GM12878 (cell line): Measurements from ENCODE around the gene DNAH3. TPM values are rescaled to one million over a fixed set of nuclear protein-coding genes. Genes with fewer than 3 reads are reported as not detected.

Source experiments
- ATAC-seq: fragments of 200-7000 bp; cut with Tn5 transposase; 3 replicates; pipeline ENCODE4 v1.9.1; 2020; ENCODE audit warnings: mild to moderate bottlenecking, moderate library complexity
- BruUV-seq: library from RNA; stranded (reverse); fragments of 400-500 nt; replicated peaks from 2 replicates; lab custom pipeline; 2021; lab: Mats Ljungman, UMichigan
- CTCF ChIA-PET: fragments of 300-600 bp; sonication (Branson Sonifier 250); formaldehyde crosslinking; extraction: SDS; loops from one replicate; lab custom pipeline; 2021; ENCODE audit warnings: inconsistent platforms; lab: Yijun Ruan, JAX
- POLR2A ChIA-PET: fragments of 350-600 bp; formaldehyde crosslinking; extraction: SDS; loops from one replicate; lab custom pipeline; 2021; ENCODE audit warnings: inconsistent platforms; lab: Charles Lee
- RAD21 ChIA-PET: fragments of 300-600 bp; sonication (Branson Sonifier 250); formaldehyde crosslinking; loops from one replicate; lab custom pipeline; 2023; ENCODE audit warnings: antibody characterized with exemption; ENCODE audit not compliant: unreplicated experiment; lab: Charles Lee
- SMC1A ChIA-PET: fragments of 300-600 bp; sonication (Branson Sonifier 250); formaldehyde crosslinking; loops from one replicate; lab custom pipeline; 2023; ENCODE audit not compliant: unreplicated experiment, uncharacterized antibody; lab: Charles Lee
- DNase-seq: peaks from one replicate; pipeline ENCODE4 v3.0.0-alpha.2; 2011; ENCODE audit warnings: low read depth, low spot score
- FAIRE-seq: peaks from 3 replicates; lab custom pipeline; 2011; peaks lifted over from hg19 to GRCh38; lab: Jason Lieb, UNC
- H2AFZ ChIP-seq: 2 replicates; pipeline ENCODE4 v1.6.0; 2011; ENCODE audit warnings: low read depth, low read length, control low read depth; ENCODE audit not compliant: control insufficient read depth
- H3K27ac ChIP-seq: 2 replicates; pipeline ENCODE4 v1.5.1; 2011; ENCODE audit warnings: control low read depth; ENCODE audit not compliant: control insufficient read depth, insufficient read depth
- H3K27me3 ChIP-seq, 2 experiments: replicated peaks in 1 of 2; 2 replicates each; pipeline versions ENCODE4 v1.6.0 to v1.6.1; 2011; ENCODE audit warnings: low read length in 1 of 2; ENCODE audit not compliant: control insufficient read depth in 2 of 2, insufficient read depth in 2 of 2
- H3K36me3 ChIP-seq, 2 experiments: 2 replicates each; pipeline ENCODE4 v1.5.1; 2011; ENCODE audit warnings: low read length in 1 of 2; ENCODE audit not compliant: control insufficient read depth in 2 of 2, insufficient read depth in 2 of 2
- H3K4me1 ChIP-seq: 2 replicates; pipeline ENCODE4 v1.6.1; 2011; ENCODE audit warnings: mild to moderate bottlenecking, low read length, moderate library complexity, mixed read lengths; ENCODE audit not compliant: control insufficient read depth, insufficient read depth
- H3K4me2 ChIP-seq: 2 replicates; pipeline ENCODE4 v1.6.0; 2011; ENCODE audit warnings: control low read depth; ENCODE audit not compliant: control insufficient read depth, insufficient read depth
- H3K4me3 ChIP-seq: fragments of 200-600 bp; sonication (generic); 2 replicates; pipeline ENCODE4 v1.5.1; 2016
- H3K79me2 ChIP-seq: 2 replicates; pipeline ENCODE4 v1.6.0; 2011; ENCODE audit warnings: low read length; ENCODE audit not compliant: control insufficient read depth, insufficient read depth
- H3K9ac ChIP-seq: 2 replicates; pipeline ENCODE4 v1.8.0; 2011; ENCODE audit warnings: low read length, control low read depth, mixed read lengths; ENCODE audit not compliant: control insufficient read depth, insufficient read depth
- H3K9me3 ChIP-seq: replicated peaks from 3 replicates; pipeline ENCODE4 v1.5.1; 2011; ENCODE audit warnings: mild to moderate bottlenecking, low read length; ENCODE audit not compliant: control insufficient read depth, insufficient read depth
- H4K20me1 ChIP-seq: 2 replicates; pipeline ENCODE4 v1.6.0; 2011; ENCODE audit not compliant: control insufficient read depth, insufficient read depth
- FOXM1 ChIP-seq: IDR thresholded peaks from 2 replicates; pipeline ENCODE4 v1.6.1; 2012; ENCODE audit warnings: low read depth, mild to moderate bottlenecking, inconsistent platforms, low read length, moderate library complexity
- IKZF2 ChIP-seq, 2 experiments: fragments of 450-650 bp; IDR thresholded peaks; 2 replicates each; pipeline ENCODE4 v1.6.1; 2017; ENCODE audit warnings: mild to moderate bottlenecking in 2 of 2, moderate library complexity in 2 of 2
- KAT2A ChIP-seq: conservative IDR thresholded peaks from 2 replicates; pipeline ENCODE4 v1.6.1; 2011; ENCODE audit warnings: low read depth, low read length; ENCODE audit not compliant: control insufficient read depth
- LARP7 ChIP-seq: fragments of 450-650 bp; IDR thresholded peaks from 2 replicates; pipeline ENCODE4 v1.6.1; 2017; ENCODE audit warnings: mild to moderate bottlenecking
- MTA3 ChIP-seq: IDR thresholded peaks from 2 replicates; pipeline ENCODE4 v1.6.1; 2012; ENCODE audit warnings: low read length, inconsistent platforms, borderline replicate concordance
- NFXL1 ChIP-seq: fragments of 450-650 bp; IDR thresholded peaks from 2 replicates; pipeline ENCODE4 v1.6.1; 2017; ENCODE audit warnings: antibody characterized with exemption, mild to moderate bottlenecking, borderline replicate concordance
- NFYB ChIP-seq: IDR thresholded peaks from 2 replicates; pipeline ENCODE4 v1.6.1; 2011; ENCODE audit warnings: low read depth, mild to moderate bottlenecking, low read length, improper control_type of control experiment, moderate library complexity; ENCODE audit not compliant: insufficient read depth
- NR2F1 ChIP-seq: fragments of 450-650 bp; conservative IDR thresholded peaks from 2 replicates; pipeline ENCODE4 v1.6.1; 2017; ENCODE audit warnings: mild to moderate bottlenecking
- PAX8 ChIP-seq: fragments of 450-650 bp; IDR thresholded peaks from 2 replicates; pipeline ENCODE4 v1.6.1; 2017; ENCODE audit warnings: mild to moderate bottlenecking, moderate library complexity
- RFX5 ChIP-seq: IDR thresholded peaks from 2 replicates; pipeline ENCODE4 v1.6.1; 2011; ENCODE audit warnings: low read depth, low read length, improper control_type of control experiment
- SMAD5 ChIP-seq: IDR thresholded peaks from 2 replicates; pipeline ENCODE4 v1.6.1; 2016; ENCODE audit warnings: antibody characterized with exemption, low read depth
- SUZ12 ChIP-seq: fragments of 200-600 bp; sonication (generic); IDR thresholded peaks from one replicate; pipeline ENCODE4 v1.6.1; 2018; ENCODE audit warnings: antibody characterized with exemption, mild to moderate bottlenecking; ENCODE audit not compliant: unreplicated experiment
- YY1 ChIP-seq: IDR thresholded peaks from 2 replicates; pipeline ENCODE4 v1.6.1; 2011; ENCODE audit warnings: low read depth, mild to moderate bottlenecking, low read length
- ZBED1 ChIP-seq: IDR thresholded peaks from 2 replicates; pipeline ENCODE4 v1.6.1; 2016; ENCODE audit warnings: borderline replicate concordance
- ZNF384 ChIP-seq: IDR thresholded peaks from 2 replicates; pipeline ENCODE4 v1.6.1; 2012; ENCODE audit warnings: low read depth, mild to moderate bottlenecking, low read length, improper control_type of control experiment, borderline replicate concordance
- ZNF622 ChIP-seq: fragments of 450-650 bp; IDR thresholded peaks from 2 replicates; pipeline ENCODE4 v1.6.1; 2017; ENCODE audit warnings: mild to moderate bottlenecking, inconsistent platforms
- WGBS: methylation state at CpG from one replicate; pipeline ENCODE4 v1.1.6; 2016; ENCODE audit warnings: low lambda C conversion rate; ENCODE audit not compliant: insufficient replicate concordance, insufficient coverage; ENCODE audit errors: missing lambda C conversion rate; 5-methylcytosine and 5-hydroxymethylcytosine counted together
- in situ Hi-C: fragments of 300-500 bp; cut with MboI; formaldehyde crosslinking; loops from 9 replicates; pipeline ENCODE4 v1.14.3; 2018; ENCODE audit warnings: mixed read lengths
- intact Hi-C: fragments of 100-400 bp; cut with micrococcal nuclease; formaldehyde crosslinking; loops from one replicate; pipeline ENCODE4 v1.14.2; 2022; ENCODE audit not compliant: unreplicated experiment
- polyA plus RNA-seq, 11 experiments: library from polyadenylated mRNA; depleted of rRNA in 4 of 11; unstranded in 6 of 11; stranded (reverse) in 5 of 11; fragments of >200 nt; fragmentation: Nextera tagmentation in 4 of 11; fragmentation: Illumina TruSeq in 1 of 11; extraction: Ambion mirVana in 4 of 11; extraction: Trizol in 1 of 11; gene quantifications; 1 replicate in 1 of 11; 2 replicates in 10 of 11; pipeline versions ENCODE4 v1.2.1 to v1.2.3, GENCODE V29; 2011 to 2016; ENCODE audit warnings: inconsistent platforms in 2 of 11, missing spikeins in 2 of 11, low read depth in 1 of 11
- total RNA-seq, 4 experiments: library from RNA; depleted of rRNA in 3 of 4; stranded (reverse); fragments of >200 nt in 3 of 4; fragmentation: Illumina TruSeq in 1 of 4; extraction: Trizol in 1 of 4; gene quantifications; 2 replicates each; pipeline versions ENCODE4 v1.2.1 to v1.2.3, GENCODE V29; 2013 to 2021
- TF ChIP-seq, protein P1 (sequence below): fragments of 450-650 bp; IDR thresholded peaks from 2 replicates; pipeline ENCODE4 v1.6.1; 2018; ENCODE audit warnings: mild to moderate bottlenecking, low read depth, moderate library complexity; ENCODE audit not compliant: partially characterized antibody
- TF ChIP-seq, protein P2 (sequence below): IDR thresholded peaks from 2 replicates; pipeline ENCODE4 v1.6.1; 2011; ENCODE audit warnings: low read depth, mild to moderate bottlenecking, low read length, moderate library complexity, borderline replicate concordance; ENCODE audit errors: extremely low read depth
- TF ChIP-seq, protein P3 (sequence below): IDR thresholded peaks from 2 replicates; pipeline ENCODE4 v1.6.1; 2012; ENCODE audit warnings: improper control_type of control experiment, low read depth, low read length; ENCODE audit not compliant: insufficient replicate concordance

The DNAH3 gene
- total and polyA plus RNA-seq, 10 of the 15 experiments (the other 5 are each of a cell fraction or from before 2014, with no cell fraction given), result under 0.01 to 0.04 (median 0.04) TPM; not detected in 5

DNA sequence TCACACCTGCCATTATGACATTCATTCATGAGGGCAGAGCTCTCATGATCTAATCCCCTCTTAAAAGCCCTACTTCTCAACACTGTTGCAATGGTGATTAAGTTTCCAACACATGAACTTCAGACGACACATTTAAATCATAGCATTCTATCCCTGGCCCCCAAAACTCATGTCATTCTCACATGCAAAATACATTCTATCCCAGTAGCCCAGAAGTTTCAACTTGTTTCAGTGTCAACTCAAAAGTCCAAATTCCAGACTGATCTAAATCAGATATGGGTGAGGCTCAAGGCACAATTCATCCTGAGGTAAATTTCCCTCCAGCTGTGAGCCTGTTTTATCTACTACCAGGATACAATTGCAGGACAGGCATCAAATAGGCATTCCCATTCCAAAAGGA lies 224.9 kb downstream of the DNAH3 start:
- H3K4me1 ChIP-seq, result no peaks in the 10 kb centered on the region
- POLR2A ChIA-PET, result no interaction called here
- no peaks in the 10 kb centered on the region for H3K79me2 ChIP-seq
- H3K4me2 ChIP-seq, result no peak overlapping the region
- intact Hi-C loops (no loop called here), in situ Hi-C loops (no loop called here)
- ATAC-seq, result no peak
- no peak overlapping the region for H3K9ac ChIP-seq
- 95% methylated on average over 1 of the region's 1 CpG for WGBS
- FAIRE-seq, result no peak
- CTCF ChIA-PET, result no interaction called here
- H3K9me3 ChIP-seq, result no peaks in the 10 kb centered on the region
- RAD21 ChIA-PET, result no interaction called here
- H3K27ac ChIP-seq, result no peak overlapping the region
- 0 out of 4 replicates have a peak, but pooled peaks cover 0 to 4% of the 10 kb centered on the region in 2 experiments for H3K36me3 ChIP-seq
- H2AFZ ChIP-seq, result no peak overlapping the region
- SMC1A ChIA-PET, result no interaction called here
- no peaks in the 10 kb centered on the region for H3K27me3 ChIP-seq
- no peak overlapping the region for H3K4me3 ChIP-seq
- no TSS peak for BruUV-seq
- no peak for DNase-seq
- no peaks in the 10 kb centered on the region for H4K20me1 ChIP-seq
- TF ChIP-seq ZBED1 (no peak), FOXM1 (no peak), MTA3 (no peak), RFX5 (no peak), LARP7 (no peak), SUZ12 (no peak), NFYB (no peak), PAX8 (no peak), NFXL1 (no peak), NR2F1 (no peak), YY1 (no peak), SMAD5 (no peak), ZNF384 (no peak), KAT2A (no peak), ZNF622 (no peak), IKZF2 (IDR thresholded peaks at IDR 0.05) (no peak)
- TF ChIP-seq, protein P1, sequence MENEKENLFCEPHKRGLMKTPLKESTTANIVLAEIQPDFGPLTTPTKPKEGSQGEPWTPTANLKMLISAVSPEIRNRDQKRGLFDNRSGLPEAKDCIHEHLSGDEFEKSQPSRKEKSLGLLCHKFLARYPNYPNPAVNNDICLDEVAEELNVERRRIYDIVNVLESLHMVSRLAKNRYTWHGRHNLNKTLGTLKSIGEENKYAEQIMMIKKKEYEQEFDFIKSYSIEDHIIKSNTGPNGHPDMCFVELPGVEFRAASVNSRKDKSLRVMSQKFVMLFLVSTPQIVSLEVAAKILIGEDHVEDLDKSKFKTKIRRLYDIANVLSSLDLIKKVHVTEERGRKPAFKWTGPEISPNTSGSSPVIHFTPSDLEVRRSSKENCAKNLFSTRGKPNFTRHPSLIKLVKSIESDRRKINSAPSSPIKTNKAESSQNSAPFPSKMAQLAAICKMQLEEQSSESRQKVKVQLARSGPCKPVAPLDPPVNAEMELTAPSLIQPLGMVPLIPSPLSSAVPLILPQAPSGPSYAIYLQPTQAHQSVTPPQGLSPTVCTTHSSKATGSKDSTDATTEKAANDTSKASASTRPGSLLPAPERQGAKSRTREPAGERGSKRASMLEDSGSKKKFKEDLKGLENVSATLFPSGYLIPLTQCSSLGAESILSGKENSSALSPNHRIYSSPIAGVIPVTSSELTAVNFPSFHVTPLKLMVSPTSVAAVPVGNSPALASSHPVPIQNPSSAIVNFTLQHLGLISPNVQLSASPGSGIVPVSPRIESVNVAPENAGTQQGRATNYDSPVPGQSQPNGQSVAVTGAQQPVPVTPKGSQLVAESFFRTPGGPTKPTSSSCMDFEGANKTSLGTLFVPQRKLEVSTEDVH, result no peak
- TF ChIP-seq, protein P2, sequence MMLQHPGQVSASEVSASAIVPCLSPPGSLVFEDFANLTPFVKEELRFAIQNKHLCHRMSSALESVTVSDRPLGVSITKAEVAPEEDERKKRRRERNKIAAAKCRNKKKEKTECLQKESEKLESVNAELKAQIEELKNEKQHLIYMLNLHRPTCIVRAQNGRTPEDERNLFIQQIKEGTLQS, result no peak
- TF ChIP-seq, protein P3, sequence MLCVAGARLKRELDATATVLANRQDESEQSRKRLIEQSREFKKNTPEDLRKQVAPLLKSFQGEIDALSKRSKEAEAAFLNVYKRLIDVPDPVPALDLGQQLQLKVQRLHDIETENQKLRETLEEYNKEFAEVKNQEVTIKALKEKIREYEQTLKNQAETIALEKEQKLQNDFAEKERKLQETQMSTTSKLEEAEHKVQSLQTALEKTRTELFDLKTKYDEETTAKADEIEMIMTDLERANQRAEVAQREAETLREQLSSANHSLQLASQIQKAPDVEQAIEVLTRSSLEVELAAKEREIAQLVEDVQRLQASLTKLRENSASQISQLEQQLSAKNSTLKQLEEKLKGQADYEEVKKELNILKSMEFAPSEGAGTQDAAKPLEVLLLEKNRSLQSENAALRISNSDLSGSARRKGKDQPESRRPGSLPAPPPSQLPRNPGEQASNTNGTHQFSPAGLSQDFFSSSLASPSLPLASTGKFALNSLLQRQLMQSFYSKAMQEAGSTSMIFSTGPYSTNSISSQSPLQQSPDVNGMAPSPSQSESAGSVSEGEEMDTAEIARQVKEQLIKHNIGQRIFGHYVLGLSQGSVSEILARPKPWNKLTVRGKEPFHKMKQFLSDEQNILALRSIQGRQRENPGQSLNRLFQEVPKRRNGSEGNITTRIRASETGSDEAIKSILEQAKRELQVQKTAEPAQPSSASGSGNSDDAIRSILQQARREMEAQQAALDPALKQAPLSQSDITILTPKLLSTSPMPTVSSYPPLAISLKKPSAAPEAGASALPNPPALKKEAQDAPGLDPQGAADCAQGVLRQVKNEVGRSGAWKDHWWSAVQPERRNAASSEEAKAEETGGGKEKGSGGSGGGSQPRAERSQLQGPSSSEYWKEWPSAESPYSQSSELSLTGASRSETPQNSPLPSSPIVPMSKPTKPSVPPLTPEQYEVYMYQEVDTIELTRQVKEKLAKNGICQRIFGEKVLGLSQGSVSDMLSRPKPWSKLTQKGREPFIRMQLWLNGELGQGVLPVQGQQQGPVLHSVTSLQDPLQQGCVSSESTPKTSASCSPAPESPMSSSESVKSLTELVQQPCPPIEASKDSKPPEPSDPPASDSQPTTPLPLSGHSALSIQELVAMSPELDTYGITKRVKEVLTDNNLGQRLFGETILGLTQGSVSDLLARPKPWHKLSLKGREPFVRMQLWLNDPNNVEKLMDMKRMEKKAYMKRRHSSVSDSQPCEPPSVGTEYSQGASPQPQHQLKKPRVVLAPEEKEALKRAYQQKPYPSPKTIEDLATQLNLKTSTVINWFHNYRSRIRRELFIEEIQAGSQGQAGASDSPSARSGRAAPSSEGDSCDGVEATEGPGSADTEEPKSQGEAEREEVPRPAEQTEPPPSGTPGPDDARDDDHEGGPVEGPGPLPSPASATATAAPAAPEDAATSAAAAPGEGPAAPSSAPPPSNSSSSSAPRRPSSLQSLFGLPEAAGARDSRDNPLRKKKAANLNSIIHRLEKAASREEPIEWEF, result no peak
